ENCODE results near the gene SAE1. TPM values are rescaled to one million over a fixed set of nuclear protein-coding genes. Genes with fewer than 3 reads are reported as not detected.
A peak's percentile ranks its signal among the peaks of the same experiment; 100 is the strongest.

SAE1 gene
- total RNA-seq, 1 donor from 2014 or later, result 49.9 TPM

DNA sequence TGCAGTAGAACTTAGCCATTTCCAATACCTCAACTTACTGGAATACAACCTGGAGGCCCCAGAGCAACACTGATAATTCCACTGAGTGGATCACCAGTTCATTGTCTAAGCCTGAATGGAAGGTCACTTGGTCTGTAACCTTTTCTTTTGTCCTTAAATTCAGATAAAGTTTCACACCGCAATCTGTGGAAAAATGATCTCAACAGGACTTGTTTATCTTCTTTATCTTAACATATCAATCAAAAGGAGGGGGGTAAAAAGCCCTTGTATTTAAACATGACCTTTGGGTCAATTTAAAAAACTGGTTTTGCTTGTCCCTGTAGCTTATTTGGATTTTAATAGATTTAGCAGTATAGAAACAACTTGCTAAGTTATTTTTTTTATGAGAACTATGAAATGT lies 21.6 kb downstream of the SAE1 start:
- no peak overlapping the region for H3K27ac ChIP-seq
- DNase-seq, result no peak
- H3K4me1 ChIP-seq, result peaks cover 48% of the 10 kb centered on the region
- peaks cover 79% of the 10 kb centered on the region for H3K36me3 ChIP-seq
- intact Hi-C loops (cut with DNase I), result loop anchor here (10.0 kb wide), 1 partner anchor 53 kb away; no protein-coding TSS in a partner anchor
- TF ChIP-seq, protein P1, sequence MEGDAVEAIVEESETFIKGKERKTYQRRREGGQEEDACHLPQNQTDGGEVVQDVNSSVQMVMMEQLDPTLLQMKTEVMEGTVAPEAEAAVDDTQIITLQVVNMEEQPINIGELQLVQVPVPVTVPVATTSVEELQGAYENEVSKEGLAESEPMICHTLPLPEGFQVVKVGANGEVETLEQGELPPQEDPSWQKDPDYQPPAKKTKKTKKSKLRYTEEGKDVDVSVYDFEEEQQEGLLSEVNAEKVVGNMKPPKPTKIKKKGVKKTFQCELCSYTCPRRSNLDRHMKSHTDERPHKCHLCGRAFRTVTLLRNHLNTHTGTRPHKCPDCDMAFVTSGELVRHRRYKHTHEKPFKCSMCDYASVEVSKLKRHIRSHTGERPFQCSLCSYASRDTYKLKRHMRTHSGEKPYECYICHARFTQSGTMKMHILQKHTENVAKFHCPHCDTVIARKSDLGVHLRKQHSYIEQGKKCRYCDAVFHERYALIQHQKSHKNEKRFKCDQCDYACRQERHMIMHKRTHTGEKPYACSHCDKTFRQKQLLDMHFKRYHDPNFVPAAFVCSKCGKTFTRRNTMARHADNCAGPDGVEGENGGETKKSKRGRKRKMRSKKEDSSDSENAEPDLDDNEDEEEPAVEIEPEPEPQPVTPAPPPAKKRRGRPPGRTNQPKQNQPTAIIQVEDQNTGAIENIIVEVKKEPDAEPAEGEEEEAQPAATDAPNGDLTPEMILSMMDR (IDR thresholded peaks at IDR 0.05), result no peak
- H3K9me3 ChIP-seq, result no peaks in the 10 kb centered on the region
- H3K4me3 ChIP-seq, result no peak overlapping the region
- no peak for ATAC-seq
- H3K27me3 ChIP-seq (ENCODE audit: low read depth), result no peaks in the 10 kb centered on the region

DNA sequence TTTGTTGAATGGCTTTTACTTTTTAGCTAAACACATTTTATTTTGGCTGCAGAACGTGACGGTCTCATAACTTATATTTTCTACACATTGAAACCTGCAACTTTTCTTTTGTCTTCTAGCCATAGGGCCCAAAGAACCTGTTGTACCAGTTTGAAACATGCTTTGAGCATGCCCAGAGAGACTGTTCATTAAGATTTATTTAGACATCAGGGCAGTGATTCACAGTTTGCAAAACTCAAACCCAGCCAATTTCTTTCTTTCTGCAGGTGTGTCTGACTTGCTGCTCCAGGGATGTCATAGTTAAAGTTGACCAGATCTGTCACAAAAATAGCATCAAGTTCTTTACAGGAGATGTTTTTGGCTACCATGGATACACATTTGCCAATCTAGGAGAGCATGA lies 22.0 kb downstream of the SAE1 start:
- peak; percentile 24 to 62 for ATAC-seq
- Histone ChIP-seq H3K4me1 (peaks cover 52% of the 10 kb centered on the region), H3K27ac (no peak overlapping the region), H3K9me3 (no peaks in the 10 kb centered on the region), H3K36me3 (peaks cover 79% of the 10 kb centered on the region), H3K4me3 (no peak overlapping the region), H3K27me3 (ENCODE audit: low read depth) (no peaks in the 10 kb centered on the region)
- DNase-seq, result no peak
- TF ChIP-seq, protein P1 (IDR thresholded peaks at IDR 0.05), result no peak
- intact Hi-C loops (cut with DNase I), result loop anchor here (10.0 kb wide), 1 partner anchor 52 kb away; no protein-coding TSS in a partner anchor

DNA sequence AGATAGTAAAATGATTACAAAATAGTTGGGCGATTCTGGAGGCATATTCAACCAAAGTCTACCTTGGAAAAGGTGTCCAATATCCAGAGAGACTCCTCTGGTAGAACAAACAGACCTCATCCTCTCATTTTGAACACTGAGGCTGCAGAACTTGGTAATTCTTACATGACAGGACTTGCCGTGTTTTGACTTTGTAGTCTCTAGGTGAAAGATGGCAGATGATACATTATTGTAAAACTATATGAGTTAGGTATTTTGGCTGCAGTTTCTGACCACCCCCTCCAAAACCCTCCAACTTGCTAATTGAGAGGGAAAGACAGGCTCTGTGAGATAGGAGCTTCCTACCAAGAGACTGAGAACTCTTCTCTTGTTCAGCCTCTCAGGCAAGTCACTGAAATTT lies 22.6 kb downstream of the SAE1 start:
- peaks cover 58% of the 10 kb centered on the region for H3K4me1 ChIP-seq
- no peak for DNase-seq
- intact Hi-C loops (cut with DNase I), result loop anchor here (10.0 kb wide), 1 partner anchor 52 kb away; no protein-coding TSS in a partner anchor
- H3K27ac ChIP-seq, result no peak overlapping the region
- TF ChIP-seq, protein P1 (IDR thresholded peaks at IDR 0.05), result no peak
- no peak overlapping the region for H3K4me3 ChIP-seq
- H3K9me3 ChIP-seq, result no peaks in the 10 kb centered on the region
- no peaks in the 10 kb centered on the region for H3K27me3 ChIP-seq (ENCODE audit: low read depth)
- ATAC-seq, result no peak
- H3K36me3 ChIP-seq, result peaks cover 72% of the 10 kb centered on the region

DNA sequence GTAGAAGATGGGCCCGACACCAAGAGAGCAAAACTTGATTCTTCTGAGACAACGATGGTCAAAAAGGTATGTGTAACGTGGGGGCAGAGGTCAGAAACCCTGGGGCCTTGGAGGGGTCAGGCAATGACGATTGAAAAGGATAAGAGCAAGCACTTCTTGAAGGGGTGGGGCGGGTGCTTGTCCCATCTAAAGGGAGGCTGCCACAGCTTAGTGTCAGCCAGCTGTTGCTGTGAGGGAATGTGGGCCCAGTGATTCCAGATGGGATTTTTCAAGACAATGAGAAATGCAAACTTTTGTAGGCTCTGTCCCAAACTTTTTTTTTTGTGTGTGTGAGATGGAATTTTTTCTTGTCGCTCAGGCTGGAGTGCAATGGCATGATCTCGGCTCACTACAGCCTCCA lies 24.5 kb downstream of the SAE1 start:
- H3K4me3 ChIP-seq, result no peak overlapping the region
- no peaks in the 10 kb centered on the region for H3K9me3 ChIP-seq
- no peaks in the 10 kb centered on the region for H3K27me3 ChIP-seq (ENCODE audit: low read depth)
- peaks cover 68% of the 10 kb centered on the region for H3K4me1 ChIP-seq
- TF ChIP-seq, protein P1 (IDR thresholded peaks at IDR 0.05), result no peak
- H3K27ac ChIP-seq, result peak overlapping the region; percentile 56
- ATAC-seq (no peak), DNase-seq (no peak)
- intact Hi-C loops (cut with DNase I), result loop anchor here (10.0 kb wide), 1 partner anchor 50 kb away; no protein-coding TSS in a partner anchor
- peaks cover 71% of the 10 kb centered on the region for H3K36me3 ChIP-seq

DNA sequence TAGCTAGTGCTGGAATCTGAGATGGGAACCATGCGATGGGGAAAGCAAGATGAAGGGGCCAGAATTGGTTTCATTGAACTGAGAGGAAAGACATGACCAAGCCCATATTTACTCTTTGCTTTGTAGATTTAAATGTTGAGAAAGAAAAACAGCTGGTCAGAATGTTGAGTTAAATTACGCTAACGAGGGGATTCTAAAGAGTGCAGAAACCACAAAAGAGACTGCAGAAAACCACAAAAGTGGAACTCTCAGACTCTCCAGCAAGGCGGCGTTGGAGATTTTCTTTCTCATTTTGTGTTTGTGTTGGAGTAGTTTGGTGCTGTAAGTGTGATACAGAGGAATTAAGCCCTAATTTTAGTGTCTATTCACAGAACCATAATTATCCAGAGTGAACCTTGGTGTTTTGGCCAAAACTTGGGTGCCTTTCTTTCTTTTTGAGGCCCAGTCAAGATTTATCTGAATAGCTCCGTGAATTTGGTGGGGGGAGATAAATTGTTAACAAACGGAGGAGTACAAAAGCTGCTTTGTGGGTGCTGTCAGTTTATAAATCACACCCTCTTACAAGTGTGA lies 26.3 kb downstream of the SAE1 start:
- Histone ChIP-seq H3K9me3 (no peaks in the 10 kb centered on the region), H3K4me3 (no peak overlapping the region), H3K36me3 (peaks cover 63% of the 10 kb centered on the region), H3K27me3 (ENCODE audit: low read depth) (no peaks in the 10 kb centered on the region), H3K4me1 (peaks cover 66% of the 10 kb centered on the region), H3K27ac (peak overlapping the region; percentile 77)
- TF ChIP-seq, protein P1 (IDR thresholded peaks at IDR 0.05), result no peak
- no peak for DNase-seq
- intact Hi-C loops (cut with DNase I), result loop anchor here (10.0 kb wide), 1 partner anchor 48 kb away; no protein-coding TSS in a partner anchor
- ATAC-seq, result peak; percentile 47 to 49

Data from lower lobe of right lung (tissue), 2 donors.